ENCODE results near the gene SYCE3.

- TF ChIP-seq CTCF (IDR thresholded peaks at IDR 0.05) (no peak), ZFX (IDR thresholded peaks at IDR 0.05; ENCODE audit: borderline replicate concordance) (no peak)
These were observed 46.9 kb upstream of the SYCE3 start for GRCh38 chr22:50609599-50609998.
